G401 (cell line): ENCODE measurements around the gene SLC6A12. TPM values are rescaled to one million over a fixed set of nuclear protein-coding genes. Genes with fewer than 3 reads are reported as not detected.

Experiments
- DNase-seq: peaks from one replicate; pipeline ENCODE4 v3.0.0-alpha.2; 2015; ENCODE audit warnings: low spot score
- in situ Hi-C: cut with HindIII; loops from 2 replicates; pipeline ENCODE4 v1.10.0; 2016; ENCODE audit warnings: low sequenced_read_pairs, mixed read lengths
- total RNA-seq: library from RNA; depleted of rRNA; stranded (reverse); fragments of >200 nt; shearing (Covaris generic); gene quantifications from 2 replicates; pipeline ENCODE4 v1.2.3, GENCODE V29; 2014; rRNA removed

SLC6A12 gene
- not detected in 2 replicates for total RNA-seq

- DNase-seq = no peak
These were observed at the start of gene SLC6A12 for GRCh38 chr12:214003-214741. Gene SLC6A12 (minus strand): TSS chr12:214157. CDS start chr12:209986, 4,171 bp downstream.

GRCh38 chr12:263574-263973, 49.6 kb upstream of the SLC6A12 start:
- DNase-seq = no peak
- in situ Hi-C loops = no loop called here

More at GRCh38 chr12:214003-214741, at the start of gene SLC6A12:
- in situ Hi-C loops = no loop called here

- no peak for DNase-seq
- in situ Hi-C loops = no loop called here
These were observed 48.9 kb upstream of the SLC6A12 start, which contains the start of gene SLC6A13 for GRCh38 chr12:262817-263216. Gene SLC6A13 (minus strand): TSS chr12:262836. CDS start chr12:260052, 2,784 bp downstream.

- in situ Hi-C loops = no loop called here
- no peak for DNase-seq
These were observed 48.2 kb upstream of the SLC6A12 start for GRCh38 chr12:262113-262512.

- DNase-seq = no peak
- in situ Hi-C loops = no loop called here
These were observed 43.8 kb upstream of the SLC6A12 start for GRCh38 chr12:257521-258321.

GRCh38 chr12:256958-257357, 43.0 kb upstream of the SLC6A12 start:
- in situ Hi-C loops = no loop called here
- no peak for DNase-seq

- DNase-seq = no peak
- in situ Hi-C loops = no loop called here
These were observed 42.3 kb upstream of the SLC6A12 start for GRCh38 chr12:256225-256624.

GRCh38 chr12:254912-255311, 41.0 kb upstream of the SLC6A12 start:
- in situ Hi-C loops = no loop called here

GRCh38 chr12:254039-254438, 40.1 kb upstream of the SLC6A12 start:
- no peak for DNase-seq
- in situ Hi-C loops = no loop called here

More at GRCh38 chr12:254912-255311, 41.0 kb upstream of the SLC6A12 start:
- DNase-seq = no peak

- in situ Hi-C loops = no loop called here
- DNase-seq = no peak
These were observed 39.3 kb upstream of the SLC6A12 start for GRCh38 chr12:253116-253831.

GRCh38 chr12:252636-253035, 38.7 kb upstream of the SLC6A12 start:
- DNase-seq = no peak
- in situ Hi-C loops = no loop called here

- DNase-seq = no peak
- in situ Hi-C loops = no loop called here
These were observed 33.3 kb upstream of the SLC6A12 start for GRCh38 chr12:247271-247670.

GRCh38 chr12:243381-243780, 29.4 kb upstream of the SLC6A12 start:
- DNase-seq = no peak
- in situ Hi-C loops = no loop called here

GRCh38 chr12:242496-242895, 28.5 kb upstream of the SLC6A12 start:
- DNase-seq = no peak
- in situ Hi-C loops = no loop called here

- in situ Hi-C loops = no loop called here
- no peak for DNase-seq
These were observed 27.3 kb upstream of the SLC6A12 start for GRCh38 chr12:241266-241665.

GRCh38 chr12:240566-240965, 26.6 kb upstream of the SLC6A12 start:
- DNase-seq = no peak
- in situ Hi-C loops = no loop called here

GRCh38 chr12:238736-239398, 24.9 kb upstream of the SLC6A12 start:
- in situ Hi-C loops = no loop called here
- no peak for DNase-seq

- in situ Hi-C loops = no loop called here
- no peak for DNase-seq
These were observed 24.2 kb upstream of the SLC6A12 start for GRCh38 chr12:238116-238515.
